Left ventricle myocardium superior (tissue), 1 donor: ENCODE measurements around the gene RASA3. TPM values are rescaled to one million over a fixed set of nuclear protein-coding genes. Genes with fewer than 3 reads are reported as not detected.
"Not testable (repeated sequence)": the region's sequence is repeated elsewhere in the genome, so short reads cannot be mapped to it uniquely, and the experiment has no call there.

Experiments used
- ATAC-seq: fragments of 200-7000 bp; cut with Tn5 transposase; one replicate; pipeline ENCODE4 v1.9.1; 2020; ENCODE audit warnings: mild to moderate bottlenecking, moderate library complexity
- DNase-seq: peaks from one replicate; pipeline ENCODE4 v3.0.0-alpha.2; 2020
- intact Hi-C: fragments of 100-400 bp; cut with micrococcal nuclease; formaldehyde crosslinking; loops from one replicate; pipeline ENCODE4 v1.11.0; 2022
- total RNA-seq: library from RNA; stranded (reverse); fragmentation: NEBNext Ultra II Directional; extraction: Animal tissue kit (Norgen Biotek cat#: 25700); gene quantifications from one replicate; pipeline ENCODE4 v1.2.1, GENCODE V29; 2021
- donor health status: DM: no; HTN: yes; CAD: no; lungs with severe emphysema.

Gene RASA3
- total RNA-seq, 1 donor from 2014 or later = 12.3 TPM

- ATAC-seq = no peak
Measured at GRCh38 chr13:114021464-114022308, 110.7 kb downstream of the RASA3 start.

GRCh38 chr13:114020750-114021463, 111.5 kb downstream of the RASA3 start:
- ATAC-seq (no peak), DNase-seq (peak; percentile 19)
- intact Hi-C loops = no loop called here

More at GRCh38 chr13:114021464-114022308, 110.7 kb downstream of the RASA3 start:
- peak; percentile 26 for DNase-seq
- intact Hi-C loops = no loop called here

GRCh38 chr13:114020134-114020533, 112.3 kb downstream of the RASA3 start:
- ATAC-seq, intact Hi-C loops: not testable (repeated sequence)
- DNase-seq = peak; percentile 22

GRCh38 chr13:114019367-114019766, 113.1 kb downstream of the RASA3 start:
- peak; percentile 36 for DNase-seq
- intact Hi-C loops = no loop called here
- ATAC-seq = no peak

- DNase-seq (peak; percentile 11), ATAC-seq (no peak)
- intact Hi-C loops = no loop called here
Measured at GRCh38 chr13:114018461-114019055, 113.9 kb downstream of the RASA3 start.

GRCh38 chr13:114017966-114018365, 114.5 kb downstream of the RASA3 start:
- peak; percentile 25 for DNase-seq
- intact Hi-C loops = no loop called here
- no peak for ATAC-seq

GRCh38 chr13:114017028-114017630, 115.3 kb downstream of the RASA3 start:
- DNase-seq = peak; percentile 32
- ATAC-seq = no peak
- intact Hi-C loops = no loop called here

- DNase-seq (peak; percentile 29), ATAC-seq (no peak)
Measured at GRCh38 chr13:114016321-114017027, 115.9 kb downstream of the RASA3 start.

GRCh38 chr13:114015969-114016295, 116.5 kb downstream of the RASA3 start:
- intact Hi-C loops = no loop called here
- no peak for DNase-seq
- no peak for ATAC-seq

More at GRCh38 chr13:114016321-114017027, 115.9 kb downstream of the RASA3 start:
- intact Hi-C loops = no loop called here

- peak; percentile 82 for ATAC-seq
- intact Hi-C loops = no loop called here
- DNase-seq = peak; percentile 64
Measured at GRCh38 chr13:114015111-114015968, 117.1 kb downstream of the RASA3 start.

GRCh38 chr13:114013952-114014629, 118.3 kb downstream of the RASA3 start:
- no peak for ATAC-seq
- peak; percentile 18 for DNase-seq
- intact Hi-C loops = no loop called here

- no peak for DNase-seq
- ATAC-seq = no peak
- intact Hi-C loops = no loop called here
Measured at GRCh38 chr13:114013336-114013735, 119.1 kb downstream of the RASA3 start.

- intact Hi-C loops = no loop called here
- ATAC-seq (no peak), DNase-seq (peak; percentile 8)
Measured at GRCh38 chr13:114012921-114013320, 119.5 kb downstream of the RASA3 start.

GRCh38 chr13:114012141-114012540, 120.3 kb downstream of the RASA3 start:
- ATAC-seq (no peak), DNase-seq (peak; percentile 14)
- intact Hi-C loops = no loop called here

GRCh38 chr13:114011226-114011625, 121.2 kb downstream of the RASA3 start:
- intact Hi-C loops = no loop called here
- DNase-seq = peak; percentile 15
- ATAC-seq = no peak

- DNase-seq = peak; percentile 16
- no peak for ATAC-seq
- intact Hi-C loops = no loop called here
Measured at GRCh38 chr13:114010401-114011101, 121.9 kb downstream of the RASA3 start.
